ENCODE data around the gene GIT1. TPM values are rescaled to one million over a fixed set of nuclear protein-coding genes. Genes with fewer than 3 reads are reported as not detected.

GIT1 gene
- total and polyA plus RNA-seq, 4 donors: 2.2 to 11.1 (median 4.9) TPM

- Histone ChIP-seq H3K9ac (ENCODE audit: low read depth in 1 of 2, low read length in 2 of 2) (no peak overlapping the region), H3K9me3 (ENCODE audit: control insufficient read depth in 4 of 4, low read length in 3 of 4) (no peaks in the 10 kb centered on the region), H3K36me3 (ENCODE audit: control insufficient read depth in 4 of 4, insufficient read depth in 3 of 4, low read depth in 1 of 4, low read length in 3 of 4) (peaks cover 3 to 9% (median 6%) of the 10 kb centered on the region in 4 donors), H3K27ac (ENCODE audit: low read depth in 1 of 2, low read length in 2 of 2) (no peak overlapping the region), H3K4me1 (ENCODE audit: control insufficient read depth in 4 of 4, insufficient read depth in 4 of 4, low read length in 3 of 4) (peaks cover 2 to 32% (median 5%) of the 10 kb centered on the region in 4 donors), H3K27me3 (ENCODE audit: control insufficient read depth in 4 of 4, insufficient read depth in 4 of 4, low read length in 3 of 4) (no peaks in the 10 kb centered on the region), H3K4me3 (ENCODE audit: low read depth in 1 of 3, low read length in 3 of 3) (no peak overlapping the region)
- WGBS: 85% methylated on average over 1 of the region's 1 CpG
- DNase-seq (ENCODE audit: low spot score): no peak
- no peak for TF ChIP-seq FOXA1 (IDR thresholded peaks at IDR 0.05)
- peak; percentile 10 to 30 for TF ChIP-seq HNF4A (conservative IDR thresholded peaks at IDR 0.05)
- TF ChIP-seq GABPA (IDR thresholded peaks at IDR 0.05 in 1 of 2, conservative IDR thresholded peaks at IDR 0.05 in 1 of 2): no peak
- TF ChIP-seq JUND (IDR thresholded peaks at IDR 0.05): no peak
Measured at GRCh38 chr17:29546085-29546484, 43.4 kb downstream of the GIT1 start.

GRCh38 chr17:29544066-29544465 lies 45.4 kb downstream of the GIT1 start:
- H3K4me1 ChIP-seq (ENCODE audit: control insufficient read depth in 4 of 4, insufficient read depth in 4 of 4, low read length in 3 of 4): peaks cover 2 to 24% (median 5%) of the 10 kb centered on the region in 4 donors
- H3K4me3 ChIP-seq (ENCODE audit: low read depth in 1 of 3, low read length in 3 of 3): no peak overlapping the region
- TF ChIP-seq MAX (IDR thresholded peaks at IDR 0.05) (no peak), RAD21 (IDR thresholded peaks at IDR 0.05) (no peak), ZBTB33 (IDR thresholded peaks at IDR 0.05) (no peak), FOXA1 (IDR thresholded peaks at IDR 0.05) (no peak), JUND (IDR thresholded peaks at IDR 0.05) (no peak), CTCF (IDR thresholded peaks at IDR 0.05; ENCODE audit: low read depth, low read length, missing input control) (no peak), SP1 (IDR thresholded peaks at IDR 0.05) (no peak), YY1 (IDR thresholded peaks at IDR 0.05) (no peak), NR2F2 (IDR thresholded peaks at IDR 0.05) (no peak), FOXA2 (IDR thresholded peaks at IDR 0.05) (no peak), HNF4G (IDR thresholded peaks at IDR 0.05) (no peak)
- peaks cover 3 to 9% (median 6%) of the 10 kb centered on the region in 4 donors for H3K36me3 ChIP-seq (ENCODE audit: control insufficient read depth in 4 of 4, insufficient read depth in 3 of 4, low read depth in 1 of 4, low read length in 3 of 4)
- 91% methylated on average over 4 of the region's 4 CpGs for WGBS
- no peak for DNase-seq (ENCODE audit: low spot score)
- H3K27ac ChIP-seq (ENCODE audit: low read depth in 1 of 2, low read length in 2 of 2): no peak overlapping the region
- H3K9ac ChIP-seq (ENCODE audit: low read depth in 1 of 2, low read length in 2 of 2): no peak overlapping the region
- H3K9me3 ChIP-seq (ENCODE audit: control insufficient read depth in 4 of 4, low read length in 3 of 4): no peaks in the 10 kb centered on the region
- no peaks in the 10 kb centered on the region for H3K27me3 ChIP-seq (ENCODE audit: control insufficient read depth in 4 of 4, insufficient read depth in 4 of 4, low read length in 3 of 4)

GRCh38 chr17:29533976-29534375 lies 55.5 kb downstream of the GIT1 start:
- Histone ChIP-seq H3K27ac (ENCODE audit: low read depth in 1 of 2, low read length in 2 of 2) (no peak overlapping the region), H3K4me1 (ENCODE audit: control insufficient read depth in 4 of 4, insufficient read depth in 4 of 4, low read length in 3 of 4) (peaks cover 0 to 2% (median 0%) of the 10 kb centered on the region in 4 donors), H3K27me3 (ENCODE audit: control insufficient read depth in 4 of 4, insufficient read depth in 4 of 4, low read length in 3 of 4) (no peaks in the 10 kb centered on the region), H3K9ac (ENCODE audit: low read depth in 1 of 2, low read length in 2 of 2) (no peak overlapping the region), H3K36me3 (ENCODE audit: control insufficient read depth in 4 of 4, insufficient read depth in 3 of 4, low read depth in 1 of 4, low read length in 3 of 4) (peaks cover 9 to 27% (median 19%) of the 10 kb centered on the region in 4 donors), H3K4me3 (ENCODE audit: low read depth in 1 of 3, low read length in 3 of 3) (no peak overlapping the region), H3K9me3 (ENCODE audit: control insufficient read depth in 4 of 4, low read length in 3 of 4) (no peaks in the 10 kb centered on the region)
- DNase-seq (ENCODE audit: low spot score): no peak
- no peak for TF ChIP-seq CTCF (IDR thresholded peaks at IDR 0.05; ENCODE audit: low read depth, low read length, missing input control)
- TF ChIP-seq JUND (IDR thresholded peaks at IDR 0.05): no peak
- no peak for TF ChIP-seq HNF4G (IDR thresholded peaks at IDR 0.05)
- 95% methylated on average over 8 of the region's 8 CpGs for WGBS
